Measurements from ENCODE around the gene KDM3B. TPM values are rescaled to one million over a fixed set of nuclear protein-coding genes. Genes with fewer than 3 reads are reported as not detected.
A peak's percentile ranks its signal among the peaks of the same experiment; 100 is the strongest.

KDM3B gene
- total RNA-seq, 1 experiment from 2014 or later: 56.3 TPM

- Histone ChIP-seq H3K9me3 (ENCODE audit: low read length) (no peaks in the 10 kb centered on the region), H3K4me3 (ENCODE audit: low read length) (peak overlapping the region; percentile 71), H3K9ac (ENCODE audit: low read length) (peak overlapping the region; percentile 71), H3K36me3 (ENCODE audit: insufficient read depth, low read length) (peaks cover 22% of the 10 kb centered on the region), H2AFZ (ENCODE audit: low read length) (no peak overlapping the region), H4K20me1 (ENCODE audit: insufficient read depth, low read depth, low read length) (peaks cover 3% of the 10 kb centered on the region; the same call in 1 of the 2 replicates), H3K27ac (ENCODE audit: low read length) (no peak overlapping the region), H3K9me2 (replicated peaks; ENCODE audit: insufficient read depth, low read length) (no peaks in the 10 kb centered on the region), H3K79me2 (ENCODE audit: low read length) (no peaks in the 10 kb centered on the region), H3K4me2 (ENCODE audit: low read depth, low read length, poor library complexity, severe bottlenecking) (peak overlapping the region; percentile 94), H3K27me3 (ENCODE audit: low read length) (no peaks in the 10 kb centered on the region), H3K4me1 (ENCODE audit: low read length) (peaks cover 12% of the 10 kb centered on the region)
- DNase-seq: no peak
Observed at GRCh38 chr5:138438003-138438723, 85.7 kb downstream of the KDM3B start.

DNA sequence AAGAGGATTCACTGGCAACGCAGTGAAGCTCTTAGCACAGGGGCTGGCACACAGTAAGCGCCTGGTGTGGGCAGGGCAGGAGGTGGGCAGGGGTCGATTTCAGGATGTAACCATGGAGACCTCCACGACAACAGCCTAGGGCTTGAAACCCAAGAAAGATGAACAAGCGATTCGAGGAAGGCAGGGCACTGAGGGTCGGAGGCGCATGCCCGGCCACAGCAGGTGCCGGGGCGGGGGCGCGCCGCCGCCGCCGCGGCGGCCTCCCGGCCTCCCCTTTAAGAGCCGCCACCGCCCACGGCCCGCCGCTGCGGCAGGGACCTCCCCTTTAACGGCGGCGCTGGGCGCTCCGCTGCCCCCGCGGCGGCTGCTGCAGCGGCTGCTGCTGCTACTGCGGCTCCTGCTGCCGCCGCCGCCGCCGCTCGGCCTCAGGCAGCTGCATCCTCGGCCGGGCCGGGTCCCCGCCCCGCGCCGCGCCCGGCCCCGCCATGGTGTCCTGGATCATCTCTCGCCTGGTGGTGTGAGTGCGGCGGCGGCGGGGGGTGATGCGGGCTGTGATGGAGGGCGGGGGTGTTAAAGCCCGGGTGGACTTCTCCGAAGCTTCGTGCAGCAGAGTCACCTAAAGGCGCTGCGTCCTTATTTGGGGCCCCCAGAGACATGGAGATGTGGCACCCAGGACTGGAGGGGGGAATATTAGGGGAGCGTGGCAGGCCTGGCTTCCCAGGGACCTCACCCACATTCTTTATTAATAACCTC is 86.4 kb downstream of the KDM3B start, which contains the start of gene REEP2:
TSS of gene REEP2 (plus strand) at position 334 of the 753 bp plus-strand sequence. CDS start at position 486, 152 bp downstream.
- H3K9me3 ChIP-seq (ENCODE audit: low read length): no peaks in the 10 kb centered on the region
- peaks cover 12% of the 10 kb centered on the region for H3K4me1 ChIP-seq (ENCODE audit: low read length)
- H3K4me3 ChIP-seq (ENCODE audit: low read length): peak within 1 kb of the TSS; percentile 71
- H3K27ac ChIP-seq (ENCODE audit: low read length): no peak within 1 kb of the TSS
- DNase-seq: peak; percentile 72
- H4K20me1 ChIP-seq (ENCODE audit: insufficient read depth, low read depth, low read length): peaks cover 3% of the 10 kb centered on the region; the same call in 1 of the 2 replicates
- peaks cover 22% of the 10 kb centered on the region for H3K36me3 ChIP-seq (ENCODE audit: insufficient read depth, low read length)
- peak within 1 kb of the TSS; percentile 71 for H3K9ac ChIP-seq (ENCODE audit: low read length)
- peak within 1 kb of the TSS; percentile 70; the same call in 1 of the 2 replicates for H2AFZ ChIP-seq (ENCODE audit: low read length)
- no peaks in the 10 kb centered on the region for H3K79me2 ChIP-seq (ENCODE audit: low read length)
- no peaks in the 10 kb centered on the region for H3K9me2 ChIP-seq (replicated peaks; ENCODE audit: insufficient read depth, low read length)
- H3K27me3 ChIP-seq (ENCODE audit: low read length): no peaks in the 10 kb centered on the region
- H3K4me2 ChIP-seq (ENCODE audit: low read depth, low read length, poor library complexity, severe bottlenecking): peak within 1 kb of the TSS; percentile 94

- no peaks in the 10 kb centered on the region for H3K27me3 ChIP-seq (ENCODE audit: low read length)
- DNase-seq: no peak
- H3K9me3 ChIP-seq (ENCODE audit: low read length): no peaks in the 10 kb centered on the region
- peak overlapping the region; percentile 94 for H3K4me2 ChIP-seq (ENCODE audit: low read depth, low read length, poor library complexity, severe bottlenecking)
- H4K20me1 ChIP-seq (ENCODE audit: insufficient read depth, low read depth, low read length): peaks cover 3% of the 10 kb centered on the region; the same call in 1 of the 2 replicates
- peaks cover 20% of the 10 kb centered on the region for H3K36me3 ChIP-seq (ENCODE audit: insufficient read depth, low read length)
- no peaks in the 10 kb centered on the region for H3K9me2 ChIP-seq (replicated peaks; ENCODE audit: insufficient read depth, low read length)
- peak overlapping the region; percentile 70; the same call in 1 of the 2 replicates for H2AFZ ChIP-seq (ENCODE audit: low read length)
- H3K79me2 ChIP-seq (ENCODE audit: low read length): no peaks in the 10 kb centered on the region
- peaks cover 12% of the 10 kb centered on the region for H3K4me1 ChIP-seq (ENCODE audit: low read length)
- peak overlapping the region; percentile 71 for H3K4me3 ChIP-seq (ENCODE audit: low read length)
- peak overlapping the region; percentile 71 for H3K9ac ChIP-seq (ENCODE audit: low read length)
- no peak overlapping the region for H3K27ac ChIP-seq (ENCODE audit: low read length)
Observed at GRCh38 chr5:138439477-138440158, 87.1 kb downstream of the KDM3B start.

- no peak overlapping the region for H3K27ac ChIP-seq (ENCODE audit: low read length)
- peaks cover 3% of the 10 kb centered on the region; the same call in 1 of the 2 replicates for H4K20me1 ChIP-seq (ENCODE audit: insufficient read depth, low read depth, low read length)
- DNase-seq: no peak
- no peaks in the 10 kb centered on the region for H3K9me2 ChIP-seq (replicated peaks; ENCODE audit: insufficient read depth, low read length)
- H3K4me3 ChIP-seq (ENCODE audit: low read length): no peak overlapping the region
- peaks cover 12% of the 10 kb centered on the region for H3K4me1 ChIP-seq (ENCODE audit: low read length)
- no peaks in the 10 kb centered on the region for H3K79me2 ChIP-seq (ENCODE audit: low read length)
- no peaks in the 10 kb centered on the region for H3K27me3 ChIP-seq (ENCODE audit: low read length)
- H3K9ac ChIP-seq (ENCODE audit: low read length): no peak overlapping the region
- H3K9me3 ChIP-seq (ENCODE audit: low read length): no peaks in the 10 kb centered on the region
- no peak overlapping the region for H2AFZ ChIP-seq (ENCODE audit: low read length)
- no peak overlapping the region for H3K4me2 ChIP-seq (ENCODE audit: low read depth, low read length, poor library complexity, severe bottlenecking)
- H3K36me3 ChIP-seq (ENCODE audit: insufficient read depth, low read length): peaks cover 12% of the 10 kb centered on the region
Observed at GRCh38 chr5:138440159-138441073, 87.9 kb downstream of the KDM3B start.

DNA sequence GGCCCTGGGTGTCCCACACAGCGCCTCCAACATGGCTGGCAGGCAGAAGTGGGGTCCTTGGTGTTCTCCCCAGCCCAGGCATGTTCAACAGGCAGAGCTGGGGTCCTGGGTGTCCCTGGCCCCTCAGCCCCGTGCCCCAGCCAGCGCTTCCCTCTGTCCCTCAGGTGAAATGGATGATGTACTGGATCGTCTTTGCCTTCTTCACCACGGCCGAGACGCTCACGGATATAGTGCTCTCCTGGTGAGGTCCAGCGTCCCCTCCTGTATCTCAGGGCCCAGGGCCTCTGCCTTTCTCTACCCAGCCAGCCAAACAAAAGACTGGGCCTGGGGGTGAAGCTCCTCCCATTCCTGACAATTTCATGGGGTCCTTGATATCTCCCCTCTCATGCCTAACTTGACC is 88.7 kb downstream of the KDM3B start:
- Histone ChIP-seq H3K9ac (ENCODE audit: low read length) (no peak overlapping the region), H3K9me3 (ENCODE audit: low read length) (no peaks in the 10 kb centered on the region), H2AFZ (ENCODE audit: low read length) (no peak overlapping the region), H3K27me3 (ENCODE audit: low read length) (no peaks in the 10 kb centered on the region), H3K4me2 (ENCODE audit: low read depth, low read length, poor library complexity, severe bottlenecking) (no peak overlapping the region), H4K20me1 (ENCODE audit: insufficient read depth, low read depth, low read length) (peaks cover 3% of the 10 kb centered on the region; the same call in 1 of the 2 replicates), H3K36me3 (ENCODE audit: insufficient read depth, low read length) (peaks cover 4% of the 10 kb centered on the region; the same call in 1 of the 2 replicates), H3K79me2 (ENCODE audit: low read length) (no peaks in the 10 kb centered on the region), H3K9me2 (replicated peaks; ENCODE audit: insufficient read depth, low read length) (no peaks in the 10 kb centered on the region), H3K4me1 (ENCODE audit: low read length) (peaks cover 12% of the 10 kb centered on the region), H3K27ac (ENCODE audit: low read length) (no peak overlapping the region), H3K4me3 (ENCODE audit: low read length) (no peak overlapping the region)
- DNase-seq: no peak

GRCh38 chr5:138444078-138444773 is 91.7 kb downstream of the KDM3B start:
- no peak overlapping the region for H2AFZ ChIP-seq (ENCODE audit: low read length)
- H3K79me2 ChIP-seq (ENCODE audit: low read length): no peaks in the 10 kb centered on the region
- H3K4me3 ChIP-seq (ENCODE audit: low read length): no peak overlapping the region
- H3K4me1 ChIP-seq (ENCODE audit: low read length): peaks cover 4% of the 10 kb centered on the region
- no peak for DNase-seq
- no peaks in the 10 kb centered on the region for H3K27me3 ChIP-seq (ENCODE audit: low read length)
- H3K27ac ChIP-seq (ENCODE audit: low read length): no peak overlapping the region
- H3K9me2 ChIP-seq (replicated peaks; ENCODE audit: insufficient read depth, low read length): no peaks in the 10 kb centered on the region
- H3K36me3 ChIP-seq (ENCODE audit: insufficient read depth, low read length): no peaks in the 10 kb centered on the region
- no peaks in the 10 kb centered on the region for H4K20me1 ChIP-seq (ENCODE audit: insufficient read depth, low read depth, low read length)
- H3K9me3 ChIP-seq (ENCODE audit: low read length): no peaks in the 10 kb centered on the region
- H3K4me2 ChIP-seq (ENCODE audit: low read depth, low read length, poor library complexity, severe bottlenecking): no peak overlapping the region
- H3K9ac ChIP-seq (ENCODE audit: low read length): no peak overlapping the region

Data from Karpas-422 (cell line).